ENCODE data around the gene LAMA5. TPM values are rescaled to one million over a fixed set of nuclear protein-coding genes. Genes with fewer than 3 reads are reported as not detected.

The LAMA5 gene
- total RNA-seq, 1 donor from 2014 or later: 14.1 TPM

GRCh38 chr20:62322492-62323041 is 44.5 kb downstream of the LAMA5 start:
- Histone ChIP-seq H3K36me3 (ENCODE audit: control insufficient read depth in 3 of 3, insufficient read depth in 3 of 3, low read length in 3 of 3) (peaks cover 5 to 13% (median 6%) of the 10 kb centered on the region in 3 donors), H3K9me3 (ENCODE audit: control insufficient read depth in 3 of 3, low read length in 3 of 3) (no peaks in the 10 kb centered on the region), H3K9ac (ENCODE audit: low read depth in 1 of 3, low read length in 3 of 3) (no peak overlapping the region), H3K27ac (ENCODE audit: low read depth, low read length) (no peak overlapping the region), H3K27me3 (ENCODE audit: control insufficient read depth in 3 of 3, insufficient read depth in 3 of 3, low read length in 3 of 3) (no peaks in the 10 kb centered on the region), H3K4me1 (ENCODE audit: control insufficient read depth in 3 of 3, insufficient read depth in 3 of 3, low read length in 3 of 3) (no peaks in the 10 kb centered on the region), H3K4me3 (ENCODE audit: low read length in 3 of 3) (no peak overlapping the region)

GRCh38 chr20:62321975-62322374 is 45.1 kb downstream of the LAMA5 start:
- no peaks in the 10 kb centered on the region for H3K4me1 ChIP-seq (ENCODE audit: control insufficient read depth in 3 of 3, insufficient read depth in 3 of 3, low read length in 3 of 3)
- no peaks in the 10 kb centered on the region for H3K27me3 ChIP-seq (ENCODE audit: control insufficient read depth in 3 of 3, insufficient read depth in 3 of 3, low read length in 3 of 3)
- peaks cover 3 to 14% (median 11%) of the 10 kb centered on the region in 3 donors for H3K36me3 ChIP-seq (ENCODE audit: control insufficient read depth in 3 of 3, insufficient read depth in 3 of 3, low read length in 3 of 3)
- no peaks in the 10 kb centered on the region for H3K9me3 ChIP-seq (ENCODE audit: control insufficient read depth in 3 of 3, low read length in 3 of 3)
- H3K27ac ChIP-seq (ENCODE audit: low read depth, low read length): no peak overlapping the region
- H3K9ac ChIP-seq (ENCODE audit: low read depth in 1 of 3, low read length in 3 of 3): no peak overlapping the region
- H3K4me3 ChIP-seq (ENCODE audit: low read length in 3 of 3): no peak overlapping the region

DNA sequence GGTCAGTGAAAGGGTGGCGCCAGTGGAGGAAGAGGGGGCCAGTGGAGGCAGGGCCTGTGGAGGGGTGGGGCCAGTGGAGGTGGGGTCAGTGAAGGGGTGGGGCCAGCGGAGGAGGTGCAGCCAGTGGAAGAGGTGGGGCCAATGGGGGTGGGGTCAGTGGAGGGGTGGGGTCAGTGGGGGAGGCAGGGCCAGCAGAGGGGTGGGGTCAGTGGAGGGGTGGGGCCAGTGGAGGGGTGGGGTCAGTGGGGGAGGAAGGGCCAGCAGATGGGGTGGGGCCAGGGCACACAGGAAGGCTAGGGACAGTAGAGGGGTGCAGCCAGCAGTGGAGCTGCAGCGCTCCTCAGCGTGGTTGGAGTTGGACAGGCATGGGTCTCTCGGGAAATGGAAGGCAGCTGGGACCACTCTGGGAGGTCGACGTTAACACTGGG is 45.6 kb downstream of the LAMA5 start:
- Histone ChIP-seq H3K4me3 (ENCODE audit: low read length in 3 of 3) (no peak overlapping the region), H3K4me1 (ENCODE audit: control insufficient read depth in 3 of 3, insufficient read depth in 3 of 3, low read length in 3 of 3) (no peaks in the 10 kb centered on the region), H3K9me3 (ENCODE audit: control insufficient read depth in 3 of 3, low read length in 3 of 3) (no peaks in the 10 kb centered on the region), H3K27ac (ENCODE audit: low read depth, low read length) (no peak overlapping the region), H3K27me3 (ENCODE audit: control insufficient read depth in 3 of 3, insufficient read depth in 3 of 3, low read length in 3 of 3) (no peaks in the 10 kb centered on the region), H3K36me3 (ENCODE audit: control insufficient read depth in 3 of 3, insufficient read depth in 3 of 3, low read length in 3 of 3) (peaks cover 8 to 17% (median 11%) of the 10 kb centered on the region in 3 donors), H3K9ac (ENCODE audit: low read depth in 1 of 3, low read length in 3 of 3) (no peak overlapping the region)

- Histone ChIP-seq H3K36me3 (ENCODE audit: control insufficient read depth in 3 of 3, insufficient read depth in 3 of 3, low read length in 3 of 3) (peaks cover 13 to 20% (median 15%) of the 10 kb centered on the region in 3 donors), H3K27ac (ENCODE audit: low read depth, low read length) (no peak overlapping the region), H3K4me1 (ENCODE audit: control insufficient read depth in 3 of 3, insufficient read depth in 3 of 3, low read length in 3 of 3) (no peaks in the 10 kb centered on the region), H3K4me3 (ENCODE audit: low read length in 3 of 3) (no peak overlapping the region), H3K9ac (ENCODE audit: low read depth in 1 of 3, low read length in 3 of 3) (no peak overlapping the region), H3K9me3 (ENCODE audit: control insufficient read depth in 3 of 3, low read length in 3 of 3) (no peaks in the 10 kb centered on the region), H3K27me3 (ENCODE audit: control insufficient read depth in 3 of 3, insufficient read depth in 3 of 3, low read length in 3 of 3) (no peaks in the 10 kb centered on the region)
These were observed 46.3 kb downstream of the LAMA5 start for GRCh38 chr20:62320581-62321354.

- H3K4me1 ChIP-seq (ENCODE audit: control insufficient read depth in 3 of 3, insufficient read depth in 3 of 3, low read length in 3 of 3): no peaks in the 10 kb centered on the region
- no peaks in the 10 kb centered on the region for H3K9me3 ChIP-seq (ENCODE audit: control insufficient read depth in 3 of 3, low read length in 3 of 3)
- no peak overlapping the region for H3K4me3 ChIP-seq (ENCODE audit: low read length in 3 of 3)
- H3K27ac ChIP-seq (ENCODE audit: low read depth, low read length): no peak overlapping the region
- peaks cover 14 to 17% (median 14%) of the 10 kb centered on the region in 3 donors for H3K36me3 ChIP-seq (ENCODE audit: control insufficient read depth in 3 of 3, insufficient read depth in 3 of 3, low read length in 3 of 3)
- H3K27me3 ChIP-seq (ENCODE audit: control insufficient read depth in 3 of 3, insufficient read depth in 3 of 3, low read length in 3 of 3): no peaks in the 10 kb centered on the region
- H3K9ac ChIP-seq (ENCODE audit: low read depth in 1 of 3, low read length in 3 of 3): no peak overlapping the region
These were observed 47.7 kb downstream of the LAMA5 start for GRCh38 chr20:62319346-62319909.

GRCh38 chr20:62318400-62319345 is 48.4 kb downstream of the LAMA5 start:
- no peak overlapping the region for H3K27ac ChIP-seq (ENCODE audit: low read depth, low read length)
- no peak overlapping the region for H3K4me3 ChIP-seq (ENCODE audit: low read length in 3 of 3)
- H3K4me1 ChIP-seq (ENCODE audit: control insufficient read depth in 3 of 3, insufficient read depth in 3 of 3, low read length in 3 of 3): no peaks in the 10 kb centered on the region
- H3K9me3 ChIP-seq (ENCODE audit: control insufficient read depth in 3 of 3, low read length in 3 of 3): no peaks in the 10 kb centered on the region
- no peaks in the 10 kb centered on the region for H3K27me3 ChIP-seq (ENCODE audit: control insufficient read depth in 3 of 3, insufficient read depth in 3 of 3, low read length in 3 of 3)
- peaks cover 11 to 17% (median 14%) of the 10 kb centered on the region in 3 donors for H3K36me3 ChIP-seq (ENCODE audit: control insufficient read depth in 3 of 3, insufficient read depth in 3 of 3, low read length in 3 of 3)
- H3K9ac ChIP-seq (ENCODE audit: low read depth in 1 of 3, low read length in 3 of 3): no peak overlapping the region

- no peaks in the 10 kb centered on the region for H3K4me1 ChIP-seq (ENCODE audit: control insufficient read depth in 3 of 3, insufficient read depth in 3 of 3, low read length in 3 of 3)
- no peaks in the 10 kb centered on the region for H3K27me3 ChIP-seq (ENCODE audit: control insufficient read depth in 3 of 3, insufficient read depth in 3 of 3, low read length in 3 of 3)
- H3K9me3 ChIP-seq (ENCODE audit: control insufficient read depth in 3 of 3, low read length in 3 of 3): no peaks in the 10 kb centered on the region
- no peak overlapping the region for H3K4me3 ChIP-seq (ENCODE audit: low read length in 3 of 3)
- H3K36me3 ChIP-seq (ENCODE audit: control insufficient read depth in 3 of 3, insufficient read depth in 3 of 3, low read length in 3 of 3): peaks cover 14 to 23% (median 16%) of the 10 kb centered on the region in 3 donors
- no peak overlapping the region for H3K9ac ChIP-seq (ENCODE audit: low read depth in 1 of 3, low read length in 3 of 3)
- no peak overlapping the region for H3K27ac ChIP-seq (ENCODE audit: low read depth, low read length)
These were observed 49.9 kb downstream of the LAMA5 start for GRCh38 chr20:62317167-62317655.

GRCh38 chr20:62316331-62317166 is 50.6 kb downstream of the LAMA5 start:
- no peak overlapping the region for H3K9ac ChIP-seq (ENCODE audit: low read depth in 1 of 3, low read length in 3 of 3)
- no peaks in the 10 kb centered on the region for H3K4me1 ChIP-seq (ENCODE audit: control insufficient read depth in 3 of 3, insufficient read depth in 3 of 3, low read length in 3 of 3)
- no peak overlapping the region for H3K4me3 ChIP-seq (ENCODE audit: low read length in 3 of 3)
- no peak overlapping the region for H3K27ac ChIP-seq (ENCODE audit: low read depth, low read length)
- H3K9me3 ChIP-seq (ENCODE audit: control insufficient read depth in 3 of 3, low read length in 3 of 3): no peaks in the 10 kb centered on the region
- peaks cover 14 to 25% (median 16%) of the 10 kb centered on the region in 3 donors for H3K36me3 ChIP-seq (ENCODE audit: control insufficient read depth in 3 of 3, insufficient read depth in 3 of 3, low read length in 3 of 3)
- no peaks in the 10 kb centered on the region for H3K27me3 ChIP-seq (ENCODE audit: control insufficient read depth in 3 of 3, insufficient read depth in 3 of 3, low read length in 3 of 3)

DNA sequence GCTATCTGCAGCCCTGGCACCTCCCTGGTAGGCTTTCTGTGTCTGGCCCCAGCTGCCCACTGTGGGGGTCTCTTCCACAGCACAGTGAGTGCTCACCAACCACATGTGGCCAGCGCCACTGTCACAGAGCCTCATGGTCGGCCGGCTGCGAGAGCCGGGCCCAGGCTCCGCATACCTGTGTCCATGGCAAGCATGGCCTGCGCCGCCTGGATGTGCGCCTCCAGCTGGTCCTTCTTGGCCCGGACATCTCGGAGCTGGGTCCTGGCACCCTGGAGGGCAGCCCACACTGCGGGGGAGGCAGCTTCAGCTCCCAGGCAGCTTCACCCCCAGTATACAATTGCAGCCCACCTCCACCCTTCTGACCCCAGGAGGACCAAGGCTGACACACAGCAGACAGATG is 51.3 kb downstream of the LAMA5 start:
- no peak overlapping the region for H3K4me3 ChIP-seq (ENCODE audit: low read length in 3 of 3)
- no peaks in the 10 kb centered on the region for H3K9me3 ChIP-seq (ENCODE audit: control insufficient read depth in 3 of 3, low read length in 3 of 3)
- H3K36me3 ChIP-seq (ENCODE audit: control insufficient read depth in 3 of 3, insufficient read depth in 3 of 3, low read length in 3 of 3): peaks cover 14 to 25% (median 16%) of the 10 kb centered on the region in 3 donors
- no peaks in the 10 kb centered on the region for H3K4me1 ChIP-seq (ENCODE audit: control insufficient read depth in 3 of 3, insufficient read depth in 3 of 3, low read length in 3 of 3)
- no peaks in the 10 kb centered on the region for H3K27me3 ChIP-seq (ENCODE audit: control insufficient read depth in 3 of 3, insufficient read depth in 3 of 3, low read length in 3 of 3)
- H3K9ac ChIP-seq (ENCODE audit: low read depth in 1 of 3, low read length in 3 of 3): no peak overlapping the region
- H3K27ac ChIP-seq (ENCODE audit: low read depth, low read length): no peak overlapping the region
